Stimulated activated CD8-positive, alpha-beta memory T cell treated with anti-CD3 and anti-CD28 coated beads, Interleukin-12 subunit alpha, Interleukin-12 subunit beta, amount 100 ng/mL, for 24 hours (primary cell): ENCODE measurements around the gene TRDN.
"Not testable (repeated sequence)": the region's sequence is repeated elsewhere in the genome, so short reads cannot be mapped to it uniquely, and the experiment has no call there.

Experiments used
- DNase-seq: peaks from one replicate; pipeline ENCODE4 v3.0.0-alpha.2; 2020; ENCODE audit errors: extremely low read depth

The TRDN gene

DNA sequence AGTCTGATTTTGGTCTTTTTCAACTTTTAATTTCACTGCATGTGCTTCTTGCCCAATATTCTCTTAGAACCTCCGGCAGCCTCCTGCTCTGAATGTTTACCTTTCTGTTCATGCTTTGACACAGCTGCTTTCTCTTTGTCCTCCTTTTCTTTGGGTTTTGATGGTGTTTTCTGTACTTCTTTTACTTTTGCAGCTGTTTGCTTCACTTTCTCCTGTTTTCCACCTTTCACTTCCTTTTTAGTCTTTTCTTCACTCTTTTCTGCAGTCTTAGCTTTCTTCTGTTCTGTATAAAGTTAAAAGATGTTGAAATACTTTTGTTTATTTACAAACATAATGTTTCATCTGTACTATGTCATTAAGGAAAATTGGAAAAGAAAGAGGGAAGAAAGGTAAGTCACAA lies 133.1 kb downstream of the TRDN start:
- no peak for DNase-seq

DNA sequence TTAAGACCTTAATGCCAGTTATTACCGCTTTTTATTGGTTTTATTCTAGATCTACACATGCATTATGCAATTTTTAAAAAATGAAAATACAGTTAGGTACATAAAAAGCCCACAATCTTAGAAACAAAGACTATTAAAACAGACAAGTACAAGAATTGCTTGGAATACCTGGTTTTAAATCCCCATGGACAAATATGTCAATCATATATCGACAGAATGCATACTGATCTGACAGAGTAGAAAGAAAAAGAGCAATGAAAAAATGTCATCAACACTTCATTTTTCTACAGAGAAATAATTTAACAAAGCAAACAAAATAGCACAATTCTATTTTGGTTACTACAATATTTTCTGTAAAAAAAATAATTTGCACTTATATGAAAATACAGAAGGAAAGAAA lies 139.7 kb downstream of the TRDN start:
- no peak for DNase-seq

DNA sequence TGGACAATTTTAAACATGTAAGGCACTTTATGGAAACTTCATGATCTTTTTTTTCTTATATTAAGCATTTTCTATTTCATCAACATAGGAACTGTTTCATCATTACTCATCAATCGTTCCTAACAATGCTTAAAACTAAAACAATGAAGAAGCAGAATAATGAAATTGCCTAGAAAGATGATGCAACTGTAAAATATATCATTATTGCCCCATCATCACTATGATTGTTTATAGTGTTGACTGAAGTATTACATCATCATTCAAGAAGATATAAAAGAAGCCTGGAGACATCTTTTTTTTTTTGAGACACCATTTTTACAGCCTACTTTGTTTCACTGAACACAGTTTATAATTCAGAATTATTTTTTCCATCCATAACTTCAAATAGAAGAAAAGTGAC lies 147.2 kb downstream of the TRDN start:
- DNase-seq: no peak

- DNase-seq: no peak
These were observed 155.8 kb downstream of the TRDN start for GRCh38 chr6:123480986-123481385.

GRCh38 chr6:123472025-123472702 lies 164.6 kb downstream of the TRDN start:
- DNase-seq: not testable (repeated sequence)

- no peak for DNase-seq
These were observed 169.4 kb downstream of the TRDN start for GRCh38 chr6:123467392-123467791.

DNA sequence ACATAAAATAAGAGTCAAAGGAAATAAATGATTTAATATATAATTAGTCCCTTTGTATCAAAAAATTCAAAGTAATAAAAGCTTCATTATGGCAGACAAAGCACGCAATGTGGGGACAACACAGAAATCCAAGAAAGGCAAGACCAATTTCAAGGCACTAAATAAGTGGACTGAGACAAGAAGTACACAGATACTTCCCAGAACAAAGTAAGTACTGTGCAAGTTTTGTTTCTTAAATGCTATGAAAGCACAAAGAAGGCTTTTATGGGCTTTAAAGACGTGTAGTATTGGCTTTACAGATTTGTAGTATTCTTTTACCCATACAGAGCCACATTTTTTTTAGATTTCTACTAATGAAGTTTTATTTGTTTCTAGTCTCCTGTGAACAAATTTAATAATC lies 174.6 kb downstream of the TRDN start:
- no peak for DNase-seq

- no peak for DNase-seq
These were observed 178.5 kb downstream of the TRDN start for GRCh38 chr6:123458218-123458617.

DNA sequence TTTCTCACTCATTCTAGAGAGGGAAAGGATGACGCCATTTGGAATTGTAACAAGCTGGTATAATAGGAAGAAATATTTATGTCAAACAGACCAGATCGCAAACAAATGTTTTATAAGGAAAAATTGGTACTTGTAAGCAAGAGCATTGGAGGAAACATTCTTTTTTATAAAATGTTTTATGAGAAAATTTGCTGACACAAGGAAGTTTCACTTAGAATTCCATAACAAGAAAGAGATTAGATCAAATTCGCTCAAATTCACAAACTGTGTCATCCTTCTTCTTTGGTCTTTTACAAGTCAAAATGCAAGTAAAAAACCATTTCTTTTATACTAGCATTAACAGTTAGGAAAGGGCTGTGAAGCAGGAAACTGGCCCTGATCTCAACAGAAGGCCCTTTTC lies 179.9 kb downstream of the TRDN start:
- no peak for DNase-seq

DNA sequence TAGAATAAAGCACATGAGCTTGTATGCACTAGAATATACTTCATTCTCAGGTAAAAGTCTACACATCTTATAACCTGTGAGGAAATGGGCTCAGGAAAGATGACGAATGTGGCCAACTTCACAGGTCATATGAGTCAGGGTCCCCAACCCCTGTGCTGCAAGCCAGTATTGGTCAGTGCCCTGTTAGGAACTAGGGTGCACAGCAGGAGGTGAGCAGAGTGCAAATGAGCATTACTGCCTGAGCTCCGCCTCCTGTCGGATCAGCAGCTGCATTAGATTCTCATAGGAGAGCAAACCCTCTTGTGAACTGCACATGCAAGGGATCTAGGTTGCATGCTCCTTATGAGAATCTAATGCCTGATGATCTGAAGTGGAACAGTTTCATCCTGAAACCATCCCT lies 182.3 kb downstream of the TRDN start:
- DNase-seq: no peak

GRCh38 chr6:123453071-123453470 lies 183.7 kb downstream of the TRDN start:
- not testable (repeated sequence) for DNase-seq

- no peak for DNase-seq
These were observed 188.4 kb downstream of the TRDN start for GRCh38 chr6:123448306-123448884.

GRCh38 chr6:123447315-123447937 lies 189.3 kb downstream of the TRDN start:
- DNase-seq: no peak

DNA sequence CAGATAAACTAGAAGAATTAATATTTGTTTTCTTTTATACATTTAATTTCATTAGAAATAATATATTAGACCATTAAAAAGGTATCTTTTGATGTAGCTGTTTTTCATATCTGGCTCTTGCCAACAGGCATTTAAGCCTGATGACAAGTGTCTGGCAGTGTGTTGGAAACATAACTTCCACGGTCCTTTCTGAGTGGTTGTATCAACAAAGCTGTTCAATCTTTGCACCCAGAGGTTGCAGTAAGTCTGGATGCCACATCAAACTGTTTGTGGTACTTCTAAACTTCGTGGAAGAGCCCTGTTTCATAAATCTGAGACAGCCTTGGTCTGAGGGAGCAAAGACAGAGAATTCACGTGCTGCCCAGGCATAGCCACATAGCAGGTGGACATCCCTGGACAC lies 197.4 kb downstream of the TRDN start:
- DNase-seq: no peak

DNA sequence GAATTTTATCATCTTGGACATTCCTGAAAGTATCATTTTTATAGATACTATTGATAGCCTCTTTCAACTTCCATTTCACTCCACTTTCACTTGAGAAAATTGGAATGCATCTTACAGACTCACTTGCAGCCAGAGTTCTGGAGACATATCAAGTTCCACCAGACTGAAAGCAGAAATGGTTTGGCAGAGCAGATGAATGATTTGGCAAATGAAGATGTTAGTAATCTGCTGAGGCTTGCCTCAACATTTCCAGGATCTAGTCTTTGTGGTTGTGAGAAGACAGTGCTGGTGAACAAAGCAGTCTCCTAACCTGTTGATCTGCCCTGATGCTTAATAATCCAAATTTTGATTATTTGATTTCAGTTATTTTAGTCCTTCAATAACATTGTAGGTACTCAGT lies 202.6 kb downstream of the TRDN start:
- no peak for DNase-seq

- no peak for DNase-seq
These were observed 205.8 kb downstream of the TRDN start for GRCh38 chr6:123430970-123431369.

- DNase-seq: no peak
These were observed 209.7 kb downstream of the TRDN start for GRCh38 chr6:123427008-123427407.

DNA sequence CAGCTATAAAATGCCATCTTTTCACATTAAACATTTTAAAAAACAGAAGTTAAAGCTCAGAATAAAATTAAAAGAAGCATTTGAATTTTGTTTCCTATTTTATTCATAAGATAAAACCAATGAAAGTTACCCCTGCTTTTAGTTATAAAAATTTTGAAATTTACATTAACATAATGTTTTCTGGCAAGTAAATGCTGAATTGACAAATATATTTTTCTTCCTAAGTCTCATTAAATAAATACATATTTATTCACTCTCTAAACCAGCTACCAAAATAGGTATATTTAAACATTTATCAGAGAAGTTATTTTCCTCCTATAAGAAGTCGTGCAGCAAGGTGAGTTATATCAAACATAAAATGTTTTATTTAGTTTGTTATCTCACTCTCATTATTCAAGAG lies 213.6 kb downstream of the TRDN start:
- DNase-seq: no peak

GRCh38 chr6:123420512-123420911 lies 216.2 kb downstream of the TRDN start:
- DNase-seq: no peak

DNA sequence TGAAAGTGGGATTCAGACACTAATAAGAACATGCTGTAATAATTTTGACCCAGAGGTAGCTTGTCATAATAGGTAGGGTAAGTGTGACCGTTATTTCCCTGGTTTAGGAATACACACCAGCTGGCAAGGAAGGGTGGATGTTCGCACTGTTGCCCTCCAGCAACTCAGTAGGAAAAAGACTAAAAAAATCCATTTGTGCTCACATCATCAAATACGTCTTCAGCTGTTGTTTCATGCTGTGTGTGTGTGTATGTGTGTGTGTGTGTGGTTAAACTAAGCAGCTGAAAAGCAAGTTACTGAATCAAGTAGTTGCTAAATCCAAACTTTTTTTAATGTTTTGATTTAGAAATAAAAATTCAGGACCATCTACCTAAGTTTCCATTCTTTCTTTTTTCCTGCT lies 218.7 kb downstream of the TRDN start:
- no peak for DNase-seq

- no peak for DNase-seq
These were observed 219.2 kb downstream of the TRDN start for GRCh38 chr6:123417535-123417934.

DNA sequence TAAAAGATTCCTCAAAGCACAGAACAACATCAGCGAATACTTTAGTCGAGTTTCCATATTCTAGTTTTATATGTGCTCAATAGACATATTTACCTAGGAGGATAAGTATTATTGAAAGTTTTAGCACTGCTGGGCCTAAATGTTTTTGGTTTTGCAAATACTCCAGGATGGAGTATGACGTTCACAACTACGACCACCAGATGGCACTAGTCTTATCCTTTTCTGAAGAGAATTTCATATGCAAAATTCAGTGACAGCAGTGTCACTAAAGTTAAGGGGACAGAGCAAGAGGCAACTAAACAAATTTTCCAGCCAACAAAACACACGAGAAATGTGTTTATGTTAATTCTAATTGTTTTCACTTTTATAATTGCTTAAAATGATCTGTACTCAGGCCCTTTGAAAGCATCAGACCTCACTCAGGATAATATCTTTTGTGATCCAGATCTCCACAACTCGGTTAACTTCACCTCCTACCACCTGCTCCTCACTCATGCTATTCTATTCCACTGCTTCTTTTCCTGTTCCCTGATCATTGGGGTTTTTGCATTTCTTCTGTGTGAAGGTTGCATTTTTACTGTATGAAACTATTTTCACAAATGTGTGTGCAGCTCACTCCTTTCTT lies 220.8 kb downstream of the TRDN start:
- DNase-seq: no peak

GRCh38 chr6:123404975-123405374 lies 231.8 kb downstream of the TRDN start:
- no peak for DNase-seq
